ENCODE data around the gene ACOT11. TPM values are rescaled to one million over a fixed set of nuclear protein-coding genes. Genes with fewer than 3 reads are reported as not detected.
A peak's percentile ranks its signal among the peaks of the same experiment; 100 is the strongest.

Gene ACOT11
- total and polyA plus RNA-seq, 10 of the 15 experiments (the other 5 are each of a cell fraction or from before 2014, with no cell fraction given), result 0.04 to 0.85 (median 0.39) TPM; not detected in 1

DNA sequence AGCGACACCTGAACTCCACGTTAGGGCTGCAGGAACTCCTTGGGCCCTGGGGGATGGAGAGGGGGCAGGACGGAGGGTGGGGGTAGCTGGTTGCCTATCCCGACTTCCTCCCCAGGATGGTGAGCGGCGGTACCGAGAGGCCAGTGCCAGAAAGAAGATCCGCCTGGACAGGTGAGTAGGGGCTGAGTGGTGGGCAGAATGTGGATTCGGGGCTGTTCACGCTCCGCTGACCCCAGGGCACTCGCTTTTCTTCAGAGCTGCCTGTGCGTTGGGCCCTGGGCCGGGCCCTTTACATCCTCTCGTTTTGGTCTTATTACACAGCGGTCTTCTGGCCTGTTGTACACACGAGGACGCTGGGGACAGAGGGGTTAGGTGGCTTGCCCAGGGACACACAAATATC, 54.5 kb downstream of the ACOT11 start:
- intact Hi-C loops (cut with micrococcal nuclease; ENCODE audit: unreplicated experiment), result no loop called here

DNA sequence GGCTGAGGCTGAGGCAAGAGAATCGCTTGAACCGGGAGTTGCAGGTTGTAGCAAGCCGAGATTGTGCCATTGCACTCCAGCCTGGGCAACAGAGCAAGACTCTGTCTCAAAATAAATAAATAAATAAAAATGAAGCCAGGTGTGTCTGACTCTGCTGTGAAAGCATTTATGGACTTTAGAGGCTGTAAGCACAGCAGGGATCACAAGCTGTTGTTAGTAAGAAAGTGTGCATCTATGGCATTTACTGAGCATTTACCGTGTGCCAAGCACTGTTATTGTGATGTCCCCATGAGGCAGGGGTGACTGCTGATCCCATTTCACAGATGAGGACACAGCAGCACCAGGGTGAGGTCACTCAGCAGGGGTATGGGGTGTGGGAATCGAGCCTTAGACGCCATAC, 55.2 kb downstream of the ACOT11 start:
- ChIA-PET CTCF (no interaction called here), RAD21 (ENCODE audit: unreplicated experiment) (no interaction called here), SMC1A (ENCODE audit: uncharacterized antibody, unreplicated experiment) (interaction anchor here (0.6 kb wide), 1 partner anchor 37 kb away, joined by 3 read pairs; no protein-coding TSS in a partner anchor), POLR2A (no interaction called here)
- FAIRE-seq (no peak), DNase-seq (ENCODE audit: low read depth, low spot score) (no peak), ATAC-seq (no peak)
- no peak overlapping the region for H3K4me2 ChIP-seq (ENCODE audit: control insufficient read depth, insufficient read depth)
- no peaks in the 10 kb centered on the region for H3K36me3 ChIP-seq (ENCODE audit: control insufficient read depth in 2 of 2, insufficient read depth in 2 of 2, low read length in 1 of 2)
- no TSS peak for BruUV-seq (replicated peaks)
- H3K4me1 ChIP-seq (ENCODE audit: control insufficient read depth, insufficient read depth, low read length), result no peaks in the 10 kb centered on the region
- H3K9ac ChIP-seq (ENCODE audit: control insufficient read depth, insufficient read depth, low read length), result no peak overlapping the region
- H4K20me1 ChIP-seq (ENCODE audit: control insufficient read depth, insufficient read depth), result no peaks in the 10 kb centered on the region
- in situ Hi-C loops (cut with MboI) (no loop called here), intact Hi-C loops (cut with micrococcal nuclease; ENCODE audit: unreplicated experiment) (no loop called here)
- H3K79me2 ChIP-seq (ENCODE audit: control insufficient read depth, insufficient read depth, low read length), result no peaks in the 10 kb centered on the region
- no peak overlapping the region for H3K4me3 ChIP-seq
- TF ChIP-seq BHLHE40 (IDR thresholded peaks at IDR 0.05; ENCODE audit: borderline replicate concordance in 1 of 2, low read depth in 2 of 2, low read length in 1 of 2), result no peak
- no peak for TF ChIP-seq YBX1 (IDR thresholded peaks at IDR 0.05)
- TF ChIP-seq TCF12 (IDR thresholded peaks at IDR 0.05; ENCODE audit: low read depth, low read length), result no peak
- no peak for TF ChIP-seq NRF1 (conservative IDR thresholded peaks at IDR 0.05; ENCODE audit: low read depth, low read length)
- TF ChIP-seq CREM (IDR thresholded peaks at IDR 0.05; ENCODE audit: low read depth), result no peak
- TF ChIP-seq FOS (IDR thresholded peaks at IDR 0.05; ENCODE audit: borderline replicate concordance, extremely low read depth, insufficient read length), result no peak
- no peak for TF ChIP-seq TCF7 (IDR thresholded peaks at IDR 0.05; ENCODE audit: borderline replicate concordance)
- TF ChIP-seq TARDBP (IDR thresholded peaks at IDR 0.05; ENCODE audit: borderline replicate concordance), result no peak
- no peak for TF ChIP-seq SREBF2 (IDR thresholded peaks at IDR 0.05; ENCODE audit: low read length)
- no peak for TF ChIP-seq ZSCAN29 (IDR thresholded peaks at IDR 0.05)
- no peaks in the 10 kb centered on the region for H3K27me3 ChIP-seq (replicated peaks in 1 of 2; ENCODE audit: control insufficient read depth in 2 of 2, insufficient read depth in 2 of 2, low read length in 1 of 2)
- H2AFZ ChIP-seq (ENCODE audit: control insufficient read depth, low read depth, low read length), result no peak overlapping the region
- no peak overlapping the region for H3K27ac ChIP-seq (ENCODE audit: control insufficient read depth, insufficient read depth)
- no peaks in the 10 kb centered on the region for H3K9me3 ChIP-seq (replicated peaks; ENCODE audit: control insufficient read depth, insufficient read depth, low read length)
- WGBS (ENCODE audit: insufficient coverage, insufficient replicate concordance, low lambda C conversion rate, missing lambda C conversion rate), result 61% methylated on average over 6 of the region's 6 CpGs

More for the DNA sequence above, 54.5 kb downstream of the ACOT11 start:
- ChIA-PET RAD21 (ENCODE audit: unreplicated experiment) (no interaction called here), SMC1A (ENCODE audit: uncharacterized antibody, unreplicated experiment) (interaction anchor here (0.6 kb wide), 1 partner anchor 36 kb away, joined by 3 read pairs; no protein-coding TSS in a partner anchor), POLR2A (no interaction called here), CTCF (interaction anchor here (1.0 kb wide), 1 partner anchor 11 kb away, joined by 3 read pairs; no protein-coding TSS in a partner anchor)
- DNase-seq (ENCODE audit: low read depth, low spot score) (no peak), FAIRE-seq (no peak), ATAC-seq (no peak)
- H3K4me2 ChIP-seq (ENCODE audit: control insufficient read depth, insufficient read depth), result no peak overlapping the region
- in situ Hi-C loops (cut with MboI), result no loop called here
- no peak overlapping the region for H2AFZ ChIP-seq (ENCODE audit: control insufficient read depth, low read depth, low read length)
- H4K20me1 ChIP-seq (ENCODE audit: control insufficient read depth, insufficient read depth), result no peaks in the 10 kb centered on the region
- H3K27me3 ChIP-seq (replicated peaks in 1 of 2; ENCODE audit: control insufficient read depth in 2 of 2, insufficient read depth in 2 of 2, low read length in 1 of 2), result no peaks in the 10 kb centered on the region
- no peaks in the 10 kb centered on the region for H3K36me3 ChIP-seq (ENCODE audit: control insufficient read depth in 2 of 2, insufficient read depth in 2 of 2, low read length in 1 of 2)
- H3K9ac ChIP-seq (ENCODE audit: control insufficient read depth, insufficient read depth, low read length), result no peak overlapping the region
- no peaks in the 10 kb centered on the region for H3K9me3 ChIP-seq (replicated peaks; ENCODE audit: control insufficient read depth, insufficient read depth, low read length)
- peak; percentile 85 for TF ChIP-seq PAX5 (IDR thresholded peaks at IDR 0.05; ENCODE audit: borderline replicate concordance, low read depth, low read length)
- TF ChIP-seq, protein P1, sequence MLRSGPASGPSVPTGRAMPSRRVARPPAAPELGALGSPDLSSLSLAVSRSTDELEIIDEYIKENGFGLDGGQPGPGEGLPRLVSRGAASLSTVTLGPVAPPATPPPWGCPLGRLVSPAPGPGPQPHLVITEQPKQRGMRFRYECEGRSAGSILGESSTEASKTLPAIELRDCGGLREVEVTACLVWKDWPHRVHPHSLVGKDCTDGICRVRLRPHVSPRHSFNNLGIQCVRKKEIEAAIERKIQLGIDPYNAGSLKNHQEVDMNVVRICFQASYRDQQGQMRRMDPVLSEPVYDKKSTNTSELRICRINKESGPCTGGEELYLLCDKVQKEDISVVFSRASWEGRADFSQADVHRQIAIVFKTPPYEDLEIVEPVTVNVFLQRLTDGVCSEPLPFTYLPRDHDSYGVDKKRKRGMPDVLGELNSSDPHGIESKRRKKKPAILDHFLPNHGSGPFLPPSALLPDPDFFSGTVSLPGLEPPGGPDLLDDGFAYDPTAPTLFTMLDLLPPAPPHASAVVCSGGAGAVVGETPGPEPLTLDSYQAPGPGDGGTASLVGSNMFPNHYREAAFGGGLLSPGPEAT (IDR thresholded peaks at IDR 0.05; ENCODE audit: low read depth), result no peak
- no peak overlapping the region for H3K27ac ChIP-seq (ENCODE audit: control insufficient read depth, insufficient read depth)
- H3K4me1 ChIP-seq (ENCODE audit: control insufficient read depth, insufficient read depth, low read length), result no peaks in the 10 kb centered on the region
- H3K79me2 ChIP-seq (ENCODE audit: control insufficient read depth, insufficient read depth, low read length), result no peaks in the 10 kb centered on the region
- 42% methylated on average over 18 of the region's 18 CpGs for WGBS (ENCODE audit: insufficient coverage, insufficient replicate concordance, low lambda C conversion rate, missing lambda C conversion rate)
- BruUV-seq (replicated peaks), result no TSS peak
- no peak overlapping the region for H3K4me3 ChIP-seq
